Naive thymus-derived CD4-positive, alpha-beta T cell (primary cell): ENCODE data around the gene USP13. TPM values are rescaled to one million over a fixed set of nuclear protein-coding genes. Genes with fewer than 3 reads are reported as not detected.
"Not testable (repeated sequence)": the region's sequence is repeated elsewhere in the genome, so short reads cannot be mapped to it uniquely, and the experiment has no call there.

ENCODE experiments used
- ATAC-seq: fragments of 150-1000 bp; cut with Tn5 transposase; 2 replicates; pipeline ENCODE4 v1.10.0; 2021; ENCODE audit warnings: mild to moderate bottlenecking, moderate library complexity
- CTCF ChIA-PET: fragments of 350-600 bp; sonication (Branson Sonifier 250); formaldehyde crosslinking; loops from one replicate; lab custom pipeline; 2021; ENCODE audit warnings: antibody characterized with exemption; lab: Charles Lee
- POLR2A ChIA-PET: fragments of 350-600 bp; sonication (Branson Sonifier 250); formaldehyde crosslinking; loops from one replicate; lab custom pipeline; 2021; ENCODE audit warnings: antibody characterized with exemption, inconsistent platforms; lab: Charles Lee
- DNase-seq, 9 donors: peaks; one replicate each; pipeline versions ENCODE4 v3.0.0 to v3.0.0-alpha.2; 2020 to 2022; ENCODE audit warnings: mixed read lengths in 1 of 9
- H3K27ac ChIP-seq: one replicate; pipeline ENCODE4 v1.7.0; 2013; ENCODE audit warnings: mild to moderate bottlenecking, low read depth, low read length, moderate library complexity
- H3K27me3 ChIP-seq, 2 donors: one replicate each; pipeline ENCODE4 v1.7.0; 2013; ENCODE audit warnings: low read length in 2 of 2, mild to moderate bottlenecking in 2 of 2, moderate library complexity in 2 of 2; ENCODE audit not compliant: control insufficient read depth in 2 of 2, insufficient read depth in 2 of 2
- H3K36me3 ChIP-seq, 3 experiments: 1 replicate in 2 of 3; 2 replicates in 1 of 3; pipeline ENCODE4 v1.7.0; 2013; ENCODE audit warnings: low read length in 3 of 3, mild to moderate bottlenecking in 3 of 3, moderate library complexity in 1 of 3; ENCODE audit not compliant: insufficient read depth in 3 of 3, control insufficient read depth in 2 of 3
- H3K4me1 ChIP-seq, 2 donors: one replicate each; pipeline ENCODE4 v1.7.0; 2013; ENCODE audit warnings: low read length in 2 of 2, mild to moderate bottlenecking in 2 of 2, moderate library complexity in 1 of 2; ENCODE audit not compliant: control insufficient read depth in 2 of 2, insufficient read depth in 2 of 2
- H3K4me3 ChIP-seq: 2 replicates; pipeline ENCODE4 v1.7.0; 2013; ENCODE audit warnings: mild to moderate bottlenecking, low read length
- H3K9me3 ChIP-seq, 3 experiments: 1 replicate in 2 of 3; 2 replicates in 1 of 3; pipeline ENCODE4 v1.7.0; 2013; ENCODE audit warnings: low read length in 3 of 3; ENCODE audit not compliant: control insufficient read depth in 2 of 3
- H3K27ac Mint-ChIP-seq, 9 donors: one replicate each; pipeline ENCODE4 v1.8.0; 2020 to 2022; ENCODE audit warnings: mixed read lengths in 9 of 9, mild to moderate bottlenecking in 8 of 9, moderate library complexity in 5 of 9, inconsistent platforms in 2 of 9
- H3K27me3 Mint-ChIP-seq, 5 donors: one replicate each; pipeline ENCODE4 v1.8.0; 2021 to 2022; ENCODE audit warnings: mixed read lengths in 5 of 5, mild to moderate bottlenecking in 1 of 5
- H3K36me3 Mint-ChIP-seq, 5 donors: one replicate each; pipeline ENCODE4 v1.8.0; 2020 to 2022; ENCODE audit warnings: mixed read lengths in 5 of 5, mild to moderate bottlenecking in 3 of 5, inconsistent platforms in 1 of 5
- H3K4me1 Mint-ChIP-seq, 7 donors: one replicate each; pipeline ENCODE4 v1.8.0; 2020 to 2022; ENCODE audit warnings: mixed read lengths in 7 of 7, mild to moderate bottlenecking in 3 of 7, inconsistent platforms in 1 of 7
- H3K4me3 Mint-ChIP-seq, 10 donors: one replicate each; pipeline ENCODE4 v1.8.0; 2020 to 2022; ENCODE audit warnings: mild to moderate bottlenecking in 10 of 10, mixed read lengths in 10 of 10, moderate library complexity in 6 of 10, inconsistent platforms in 2 of 10
- H3K9me3 Mint-ChIP-seq, 11 donors: one replicate each; pipeline ENCODE4 v1.8.0; 2020 to 2022; ENCODE audit warnings: mixed read lengths in 11 of 11, mild to moderate bottlenecking in 4 of 11, inconsistent platforms in 1 of 11, moderate library complexity in 1 of 11
- intact Hi-C, 2 donors: fragments of 100-400 bp; cut with micrococcal nuclease; formaldehyde crosslinking; loops; one replicate each; pipeline ENCODE4 v1.15.1; 2023
- polyA plus RNA-seq, 2 donors: library from polyadenylated mRNA; unstranded; fragments of 300-500 nt; fragmentation: Illumina TruSeq; gene quantifications; one replicate each; pipeline ENCODE4 v1.2.3, GENCODE V29; 2021
- total RNA-seq, 6 experiments: library from RNA in 5 of 6; stranded (reverse) in 5 of 6; gene quantifications; 1 replicate in 5 of 6; 2 replicates in 1 of 6; pipeline ENCODE4 v1.2.3 and lab custom pipeline; 2021 to 2026

The USP13 gene
- total and polyA plus RNA-seq, 7 experiments from 2014 or later = 5.7 to 9.1 (median 7.7) TPM

GRCh38 chr3:179624451-179624850 is 28.4 kb upstream of the USP13 start:
- ChIA-PET POLR2A (no interaction called here), CTCF (no interaction called here)
- Histone ChIP-seq H3K27ac (no peak overlapping the region), H3K36me3 (peaks cover 0 to 33% (median 3%) of the 10 kb centered on the region in 3 experiments), H3K4me1 (no peaks in the 10 kb centered on the region), H3K9me3 (no peaks in the 10 kb centered on the region), H3K27me3 (no peaks in the 10 kb centered on the region), H3K4me3 (no peak overlapping the region)
- intact Hi-C loops = no loop called here
- DNase-seq (no peak), ATAC-seq (no peak)
- H3K27me3 Mint-ChIP-seq = no peaks in the 10 kb centered on the region
- no peak overlapping the region for H3K27ac Mint-ChIP-seq
- H3K9me3 Mint-ChIP-seq = no peaks in the 10 kb centered on the region
- H3K4me1 Mint-ChIP-seq = peaks cover 0 to 3% (median 0%) of the 10 kb centered on the region in 7 donors
- no peak overlapping the region for H3K4me3 Mint-ChIP-seq
- H3K36me3 Mint-ChIP-seq = peaks cover 3 to 52% (median 38%) of the 10 kb centered on the region in 5 donors

GRCh38 chr3:179630753-179631451 is 21.9 kb upstream of the USP13 start:
- intact Hi-C loops = no loop called here
- H3K9me3 Mint-ChIP-seq = no peaks in the 10 kb centered on the region

GRCh38 chr3:179640469-179640868 is 12.4 kb upstream of the USP13 start:
- H3K27me3 ChIP-seq = no peaks in the 10 kb centered on the region
- H3K27ac Mint-ChIP-seq = no peak overlapping the region
- no peak for ATAC-seq
- H3K4me1 ChIP-seq = no peaks in the 10 kb centered on the region
- no peaks in the 10 kb centered on the region for H3K27me3 Mint-ChIP-seq
- POLR2A ChIA-PET = no interaction called here
- H3K27ac ChIP-seq = no peak overlapping the region
- H3K9me3 Mint-ChIP-seq = peaks cover 0 to 5% (median 0%) of the 10 kb centered on the region in 11 donors
- no peaks in the 10 kb centered on the region for H3K36me3 ChIP-seq
- H3K4me3 ChIP-seq = no peak overlapping the region
- H3K4me1 Mint-ChIP-seq = peaks cover 0 to 10% (median 0%) of the 10 kb centered on the region in 7 donors
- intact Hi-C loops = no loop called here
- no peaks in the 10 kb centered on the region for H3K9me3 ChIP-seq
- no peak for DNase-seq
- CTCF ChIA-PET = no interaction called here
- H3K36me3 Mint-ChIP-seq = peaks cover 0 to 4% (median 3%) of the 10 kb centered on the region in 5 donors
- H3K4me3 Mint-ChIP-seq = no peak overlapping the region

More at GRCh38 chr3:179630753-179631451, 21.9 kb upstream of the USP13 start:
- Mint-ChIP-seq H3K36me3 (peaks cover 0 to 11% (median 9%) of the 10 kb centered on the region in 5 donors), H3K4me3 (no peak overlapping the region), H3K27me3 (no peaks in the 10 kb centered on the region), H3K27ac (no peak overlapping the region), H3K4me1 (peaks cover 0 to 1% (median 0%) of the 10 kb centered on the region in 7 donors)
- no peaks in the 10 kb centered on the region for H3K27me3 ChIP-seq
- no peak overlapping the region for H3K27ac ChIP-seq
- DNase-seq (no peak), ATAC-seq (no peak)
- no peak overlapping the region for H3K4me3 ChIP-seq
- ChIA-PET CTCF (no interaction called here), POLR2A (interaction anchor here (1.4 kb wide), 1 partner anchor 12 kb away, joined by 3 read pairs; no protein-coding TSS in a partner anchor)
- H3K9me3 ChIP-seq = no peaks in the 10 kb centered on the region
- H3K36me3 ChIP-seq = no peaks in the 10 kb centered on the region
- no peaks in the 10 kb centered on the region for H3K4me1 ChIP-seq

GRCh38 chr3:179642871-179643270 is 10.0 kb upstream of the USP13 start:
- DNase-seq = no peak
- H3K9me3 Mint-ChIP-seq = peaks cover 0 to 5% (median 0%) of the 10 kb centered on the region in 11 donors
- H3K27me3 Mint-ChIP-seq = no peaks in the 10 kb centered on the region
- CTCF ChIA-PET = no interaction called here
- no peak overlapping the region for H3K27ac Mint-ChIP-seq
- Histone ChIP-seq H3K4me1 (no peaks in the 10 kb centered on the region), H3K4me3 (no peak overlapping the region), H3K9me3 (no peaks in the 10 kb centered on the region), H3K36me3 (no peaks in the 10 kb centered on the region), H3K27ac (no peak overlapping the region), H3K27me3 (no peaks in the 10 kb centered on the region)
- POLR2A ChIA-PET = no interaction called here
- no peak overlapping the region for H3K4me3 Mint-ChIP-seq
- peaks cover 0 to 4% (median 3%) of the 10 kb centered on the region in 5 donors for H3K36me3 Mint-ChIP-seq
- peaks cover 0 to 10% (median 0%) of the 10 kb centered on the region in 7 donors for H3K4me1 Mint-ChIP-seq
- intact Hi-C loops = no loop called here
- ATAC-seq = no peak

- H3K36me3 ChIP-seq, H3K4me1 ChIP-seq, H3K27ac Mint-ChIP-seq, intact Hi-C loops, H3K27ac ChIP-seq, H3K9me3 Mint-ChIP-seq, H3K27me3 Mint-ChIP-seq, H3K4me3 Mint-ChIP-seq, H3K27me3 ChIP-seq, H3K4me1 Mint-ChIP-seq, CTCF ChIA-PET, H3K4me3 ChIP-seq, H3K9me3 ChIP-seq, ATAC-seq, DNase-seq, H3K36me3 Mint-ChIP-seq: not testable (repeated sequence)
- POLR2A ChIA-PET = interaction anchor here (0.6 kb wide), 1 partner anchor 64 kb away, joined by 4 read pairs; no protein-coding TSS in a partner anchor
Observed at GRCh38 chr3:179643837-179644236, 9.0 kb upstream of the USP13 start.

GRCh38 chr3:179646177-179646576 is 6.7 kb upstream of the USP13 start:
- ChIA-PET CTCF (no interaction called here), POLR2A (no interaction called here)
- H3K4me3 ChIP-seq = no peak overlapping the region
- no peak for ATAC-seq
- peaks cover 0 to 10% (median 0%) of the 10 kb centered on the region in 7 donors for H3K4me1 Mint-ChIP-seq
- H3K27me3 Mint-ChIP-seq = peaks cover 0 to 6% (median 0%) of the 10 kb centered on the region in 5 donors
- H3K9me3 Mint-ChIP-seq = peaks cover 0 to 1% (median 0%) of the 10 kb centered on the region in 11 donors
- H3K36me3 ChIP-seq = no peaks in the 10 kb centered on the region
- H3K4me1 ChIP-seq = no peaks in the 10 kb centered on the region
- H3K4me3 Mint-ChIP-seq = no peak overlapping the region
- H3K27ac Mint-ChIP-seq = no peak overlapping the region
- intact Hi-C loops = no loop called here
- peaks cover 0 to 3% (median 0%) of the 10 kb centered on the region in 5 donors for H3K36me3 Mint-ChIP-seq
- no peaks in the 10 kb centered on the region for H3K9me3 ChIP-seq
- no peak for DNase-seq
- no peak overlapping the region for H3K27ac ChIP-seq
- H3K27me3 ChIP-seq = no peaks in the 10 kb centered on the region
